ENCODE results near the gene FREM3.

- TF ChIP-seq, protein P1, sequence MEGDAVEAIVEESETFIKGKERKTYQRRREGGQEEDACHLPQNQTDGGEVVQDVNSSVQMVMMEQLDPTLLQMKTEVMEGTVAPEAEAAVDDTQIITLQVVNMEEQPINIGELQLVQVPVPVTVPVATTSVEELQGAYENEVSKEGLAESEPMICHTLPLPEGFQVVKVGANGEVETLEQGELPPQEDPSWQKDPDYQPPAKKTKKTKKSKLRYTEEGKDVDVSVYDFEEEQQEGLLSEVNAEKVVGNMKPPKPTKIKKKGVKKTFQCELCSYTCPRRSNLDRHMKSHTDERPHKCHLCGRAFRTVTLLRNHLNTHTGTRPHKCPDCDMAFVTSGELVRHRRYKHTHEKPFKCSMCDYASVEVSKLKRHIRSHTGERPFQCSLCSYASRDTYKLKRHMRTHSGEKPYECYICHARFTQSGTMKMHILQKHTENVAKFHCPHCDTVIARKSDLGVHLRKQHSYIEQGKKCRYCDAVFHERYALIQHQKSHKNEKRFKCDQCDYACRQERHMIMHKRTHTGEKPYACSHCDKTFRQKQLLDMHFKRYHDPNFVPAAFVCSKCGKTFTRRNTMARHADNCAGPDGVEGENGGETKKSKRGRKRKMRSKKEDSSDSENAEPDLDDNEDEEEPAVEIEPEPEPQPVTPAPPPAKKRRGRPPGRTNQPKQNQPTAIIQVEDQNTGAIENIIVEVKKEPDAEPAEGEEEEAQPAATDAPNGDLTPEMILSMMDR (conservative IDR thresholded peaks at IDR 0.05; ENCODE audit: low read depth, low read length): no peak
- TF ChIP-seq EZH2 (IDR thresholded peaks at IDR 0.05; ENCODE audit: borderline replicate concordance, low read depth, low read length, poor library complexity, severe bottlenecking): no peak
Measured at GRCh38 chr4:143721317-143721716, 20.8 kb upstream of the FREM3 start.
